Measurements from ENCODE around the gene FLYWCH1. TPM values are rescaled to one million over a fixed set of nuclear protein-coding genes. Genes with fewer than 3 reads are reported as not detected.

FLYWCH1 gene
- total and polyA plus RNA-seq, 9 of the 15 experiments (the other 6 are each of a cell fraction or from before 2014, with no cell fraction given) = 0.18 to 33.6 (median 11.3) TPM

DNA sequence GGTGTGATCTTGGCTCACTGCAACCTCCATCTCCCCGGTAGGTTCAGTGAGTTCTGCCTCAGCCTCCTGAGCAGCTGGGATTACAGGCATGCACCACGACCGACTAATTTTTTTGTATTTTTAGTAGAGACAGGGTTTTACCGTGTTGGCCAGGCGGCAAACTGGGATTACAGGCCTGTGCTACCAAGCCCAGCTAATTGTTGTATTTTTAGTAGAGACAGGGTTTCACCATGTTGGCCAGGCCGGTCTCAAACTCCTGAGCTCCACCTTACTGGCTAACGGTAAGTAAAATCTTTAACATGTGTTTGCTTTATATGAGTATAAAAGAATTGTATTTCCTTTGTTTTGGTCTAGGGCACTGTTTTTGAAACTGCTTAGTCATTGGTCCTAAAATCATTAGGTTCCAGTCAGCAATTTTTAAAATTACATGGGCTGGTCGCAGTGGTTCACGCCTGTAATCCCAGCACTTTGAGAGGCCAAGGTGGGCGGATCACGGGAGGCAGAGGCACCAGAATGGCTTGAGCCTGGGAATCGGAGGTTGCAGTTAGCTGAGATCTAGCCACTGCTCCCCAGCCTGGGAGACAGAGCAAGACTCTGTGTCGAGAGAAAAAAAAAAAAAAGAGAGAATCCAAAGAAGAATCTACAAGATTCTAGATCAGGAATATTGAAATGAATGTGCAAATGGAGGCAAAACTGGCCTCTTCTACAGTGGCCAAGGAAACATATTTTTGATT is 3.6 kb downstream of the FLYWCH1 start:
- peak overlapping the region; percentile 76 for H3K27ac ChIP-seq (ENCODE audit: extremely low read depth, low read depth, low read length)
- H3K4me3 ChIP-seq = no peak overlapping the region
- H3K9me1 ChIP-seq (ENCODE audit: control insufficient read depth, insufficient read depth, low read length) = no peaks in the 10 kb centered on the region
- intact Hi-C loops (cut with micrococcal nuclease) = loop anchor here (5.0 kb wide), 1 partner anchor 78 kb away; no protein-coding TSS in a partner anchor
- no TSS peak for BruUV-seq (replicated peaks)
- ChIA-PET POLR2A (no interaction called here), CTCF (ENCODE audit: low intra/inter-chr PET ratio) (no interaction called here)
- DNase-seq (ENCODE audit: extremely low read depth in 1 of 4, low spot score in 3 of 4) (peak in 1 of 4 experiments; percentile 38), ATAC-seq (no peak), FAIRE-seq (peak; percentile 40)
- H3K36me3 ChIP-seq (ENCODE audit: control insufficient read depth, insufficient read depth, low read length) = peaks cover 35% of the 10 kb centered on the region; the same call in 2 of the 3 replicates
- peak overlapping the region; percentile 48; the same call in 1 of the 2 replicates for H2AFZ ChIP-seq (ENCODE audit: low read depth, low read length)
- WGBS (ENCODE audit: insufficient coverage, low coverage, missing lambda C conversion rate) = 41% methylated on average over 12 of the region's 13 CpGs
- no peaks in the 10 kb centered on the region for H3K27me3 ChIP-seq (ENCODE audit: control insufficient read depth in 2 of 2, insufficient read depth in 2 of 2, low read length in 2 of 2)
- in situ Hi-C loops (cut with MboI) = no loop called here
- H3K4me2 ChIP-seq (ENCODE audit: insufficient read depth, low read length) = no peak overlapping the region; the same call in 1 of the 2 replicates
- peaks cover 16% of the 10 kb centered on the region for H3K79me2 ChIP-seq (ENCODE audit: control insufficient read depth, insufficient read depth, low read length)
- H4K20me1 ChIP-seq (replicated peaks; ENCODE audit: control insufficient read depth, insufficient read depth, low read length) = no peaks in the 10 kb centered on the region
- peaks cover 18 to 31% of the 10 kb centered on the region in 2 experiments for H3K4me1 ChIP-seq (replicated peaks in 1 of 2; ENCODE audit: control insufficient read depth in 2 of 2, insufficient read depth in 2 of 2, low read length in 2 of 2)
- no peaks in the 10 kb centered on the region for H3K9me3 ChIP-seq (replicated peaks; ENCODE audit: control insufficient read depth, insufficient read depth, low read depth, low read length)
- H3K9ac ChIP-seq (ENCODE audit: insufficient read depth in 1 of 2, low read depth in 2 of 2, low read length in 2 of 2) = peak overlapping the region; percentile 28 to 78; a peak in 2 of 4 replicates
- TF ChIP-seq EZH2 (IDR thresholded peaks at IDR 0.05; ENCODE audit: borderline replicate concordance, low read depth, low read length) = no peak
- TF ChIP-seq PHF8 (IDR thresholded peaks at IDR 0.05; ENCODE audit: borderline replicate concordance, low read length) = no peak
- peak; percentile 18; the same call in 1 of the 2 replicates for TF ChIP-seq ZFX (CRISPR knock-in tag; IDR thresholded peaks at IDR 0.05)
- TF ChIP-seq DPF2 (IDR thresholded peaks at IDR 0.05) = peak; percentile 58; the same call in 1 of the 2 replicates
- no peak for TF ChIP-seq KLF13 (tag; IDR thresholded peaks at IDR 0.05; ENCODE audit: borderline replicate concordance, low read depth)
- TF ChIP-seq, protein P1, sequence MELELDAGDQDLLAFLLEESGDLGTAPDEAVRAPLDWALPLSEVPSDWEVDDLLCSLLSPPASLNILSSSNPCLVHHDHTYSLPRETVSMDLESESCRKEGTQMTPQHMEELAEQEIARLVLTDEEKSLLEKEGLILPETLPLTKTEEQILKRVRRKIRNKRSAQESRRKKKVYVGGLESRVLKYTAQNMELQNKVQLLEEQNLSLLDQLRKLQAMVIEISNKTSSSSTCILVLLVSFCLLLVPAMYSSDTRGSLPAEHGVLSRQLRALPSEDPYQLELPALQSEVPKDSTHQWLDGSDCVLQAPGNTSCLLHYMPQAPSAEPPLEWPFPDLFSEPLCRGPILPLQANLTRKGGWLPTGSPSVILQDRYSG (tag; conservative IDR thresholded peaks at IDR 0.05; ENCODE audit: low read depth) = no peak
- no peak for TF ChIP-seq ZNF184 (CRISPR knock-in tag; IDR thresholded peaks at IDR 0.05)
- TF ChIP-seq MAFF (IDR thresholded peaks at IDR 0.05; ENCODE audit: low read length) = peak; percentile 94
- TF ChIP-seq ZNF696 (CRISPR knock-in tag; conservative IDR thresholded peaks at IDR 0.05) = no peak
- TF ChIP-seq MAFK (IDR thresholded peaks at IDR 0.05; ENCODE audit: low read length) = peak; percentile 93
- peak; percentile 15; the same call in 1 of the 2 replicates for TF ChIP-seq ARID1B (IDR thresholded peaks at IDR 0.05)
- TF ChIP-seq MCM7 (IDR thresholded peaks at IDR 0.05) = no peak
- peak; percentile 47; the same call in 1 of the 2 replicates for TF ChIP-seq SMARCA4 (IDR thresholded peaks at IDR 0.05)
- no peak for TF ChIP-seq HBP1 (CRISPR knock-in tag; IDR thresholded peaks at IDR 0.05)
- peak; percentile 57 for TF ChIP-seq ZNF592 (IDR thresholded peaks at IDR 0.05)
- no peak for TF ChIP-seq CREBBP (IDR thresholded peaks at IDR 0.05; ENCODE audit: low read depth, low read length)

All from K562 (cell line).